IPS-18a (cell line): ENCODE results near the gene CLEC18B.
"Not testable (repeated sequence)": the region's sequence is repeated elsewhere in the genome, so short reads cannot be mapped to it uniquely, and the experiment has no call there.

Experiments used
- H3K27ac ChIP-seq: one replicate; pipeline ENCODE4 v1.5.1; 2013; ENCODE audit warnings: low read length
- H3K27me3 ChIP-seq: one replicate; pipeline ENCODE4 v1.6.1; 2013; ENCODE audit warnings: mild to moderate bottlenecking, low read length; ENCODE audit not compliant: control insufficient read depth, insufficient read depth
- H3K36me3 ChIP-seq: one replicate; pipeline ENCODE4 v1.6.1; 2013; ENCODE audit warnings: low read depth, low read length; ENCODE audit not compliant: control insufficient read depth
- H3K4me1 ChIP-seq: one replicate; pipeline ENCODE4 v1.6.1; 2013; ENCODE audit warnings: low read depth, low read length; ENCODE audit not compliant: control insufficient read depth
- H3K4me3 ChIP-seq: one replicate; pipeline ENCODE4 v1.5.1; 2013; ENCODE audit warnings: low read length
- H3K9ac ChIP-seq: one replicate; pipeline ENCODE4 v1.6.1; 2013; ENCODE audit warnings: mild to moderate bottlenecking, low read length, moderate library complexity
- H3K9me3 ChIP-seq: one replicate; pipeline ENCODE4 v1.6.1; 2013; ENCODE audit warnings: low read depth, low read length; ENCODE audit not compliant: control insufficient read depth

The CLEC18B gene

GRCh38 chr16:74367469-74368001 is 53.7 kb downstream of the CLEC18B start:
- H3K9ac ChIP-seq: peak overlapping the region; percentile 89
- H3K4me1 ChIP-seq, H3K36me3 ChIP-seq, H3K9me3 ChIP-seq, H3K27me3 ChIP-seq, H3K27ac ChIP-seq: not testable (repeated sequence)
- peak overlapping the region; percentile 86 for H3K4me3 ChIP-seq

DNA sequence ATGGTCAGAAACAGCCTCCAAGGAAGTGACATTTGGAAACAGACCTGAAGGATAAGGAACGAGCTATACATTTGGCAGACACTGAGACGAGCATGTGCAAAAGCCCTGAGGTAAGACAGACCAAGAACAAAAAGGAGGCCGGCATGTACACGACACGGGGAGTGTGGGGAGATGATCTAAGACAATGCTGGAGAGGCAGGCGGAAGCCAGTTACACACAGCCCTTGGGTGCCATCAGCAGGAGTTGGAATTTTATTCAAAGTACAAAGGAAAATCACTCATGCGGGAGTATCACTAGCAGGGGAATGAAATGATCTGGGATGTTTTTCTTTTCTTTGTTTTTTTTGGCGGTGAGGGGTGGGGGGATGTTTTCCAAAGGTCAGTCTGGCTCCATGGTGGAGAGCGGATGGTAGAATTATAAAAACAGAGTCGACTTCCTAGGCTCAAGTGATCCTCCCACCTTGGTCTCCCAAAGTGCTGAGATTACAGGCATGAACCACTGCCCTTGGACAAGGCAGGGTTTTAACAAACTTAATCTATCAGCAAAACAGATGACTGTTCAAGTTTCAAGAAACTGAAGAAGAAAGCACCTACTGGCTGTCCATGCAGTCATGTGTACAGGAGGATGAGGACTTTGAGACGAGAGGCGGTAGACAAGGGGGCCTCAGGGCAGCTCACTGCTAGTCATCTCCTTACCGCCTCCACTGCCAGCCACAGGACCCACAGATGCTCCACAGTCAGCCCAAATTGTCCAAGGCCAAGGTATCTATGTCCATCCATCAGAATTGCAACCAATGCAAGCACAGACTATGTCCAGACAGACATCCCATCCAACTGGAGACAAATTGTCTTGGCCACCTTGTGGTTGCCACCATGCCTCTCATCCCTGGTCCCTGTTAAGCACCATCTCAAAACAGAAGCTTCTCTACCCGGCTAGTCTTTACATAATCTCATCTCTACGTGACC is 59.4 kb downstream of the CLEC18B start:
- not testable (repeated sequence) for H3K4me3 ChIP-seq, H3K4me1 ChIP-seq, H3K9me3 ChIP-seq, H3K27me3 ChIP-seq, H3K9ac ChIP-seq, H3K27ac ChIP-seq
- peaks cover 23% of the 10 kb centered on the region for H3K36me3 ChIP-seq
